Breast epithelium (tissue), 4 donors: ENCODE data around the gene ZNF541. TPM values are rescaled to one million over a fixed set of nuclear protein-coding genes. Genes with fewer than 3 reads are reported as not detected.
"Not testable (repeated sequence)": the region's sequence is repeated elsewhere in the genome, so short reads cannot be mapped to it uniquely, and the experiment has no call there.

Experiments
- DNase-seq, 2 donors: peaks; one replicate each; pipeline ENCODE4 v3.0.0-alpha.2; 2019; ENCODE audit warnings: low spot score in 2 of 2
- H3K27ac ChIP-seq, 2 donors: fragments of 200-600 bp; sonication (generic) in 1 of 2; one replicate each; pipeline ENCODE4 v1.5.1; 2016 to 2019; ENCODE audit warnings: mild to moderate bottlenecking in 1 of 2
- H3K27me3 ChIP-seq, 2 donors: fragments of 200-600 bp; sonication (generic) in 1 of 2; one replicate each; pipeline versions ENCODE4 v1.5.1 to v1.6.0; 2017 to 2019; ENCODE audit warnings: control low read depth in 1 of 2, mild to moderate bottlenecking in 1 of 2
- H3K36me3 ChIP-seq: fragments of 200-600 bp; one replicate; pipeline ENCODE4 v1.5.1; 2019
- H3K4me1 ChIP-seq, 2 donors: fragments of 200-600 bp; sonication (generic); one replicate each; pipeline ENCODE4 v1.5.1; 2016 to 2019; ENCODE audit warnings: control low read depth in 1 of 2
- H3K4me3 ChIP-seq, 3 donors: fragments of 200-600 bp; sonication (generic); 1 replicate in 2 of 3; 2 replicates in 1 of 3; pipeline ENCODE4 v1.5.1; 2016 to 2019; ENCODE audit warnings: mild to moderate bottlenecking in 3 of 3, moderate library complexity in 2 of 3
- H3K9me3 ChIP-seq, 2 donors: fragments of 200-600 bp; sonication (generic) in 1 of 2; one replicate each; pipeline ENCODE4 v1.5.1; 2016 to 2019; ENCODE audit warnings: control low read depth in 1 of 2
- CTCF ChIP-seq, 3 donors: fragments of 450-650 bp; IDR thresholded peaks; one replicate each; pipeline ENCODE4 v1.5.1; 2016 to 2017; ENCODE audit warnings: antibody characterized with exemption in 3 of 3, mild to moderate bottlenecking in 3 of 3, moderate library complexity in 3 of 3
- POLR2A ChIP-seq: fragments of 450-650 bp; IDR thresholded peaks from one replicate; pipeline ENCODE4 v1.6.1; 2016; ENCODE audit warnings: antibody characterized with exemption, mild to moderate bottlenecking, moderate library complexity
- POLR2AphosphoS5 ChIP-seq, 3 donors: sonication (generic); formaldehyde crosslinking; IDR thresholded peaks; one replicate each; pipeline ENCODE4 v1.6.1; 2017; ENCODE audit warnings: antibody characterized with exemption in 3 of 3
- intact Hi-C: fragments of 100-400 bp; cut with DNase I; formaldehyde crosslinking; loops from one replicate; pipeline ENCODE4 v1.15.1; 2023; ENCODE audit warnings: low total_unique reads
- total RNA-seq, 3 donors: library from RNA; depleted of rRNA; stranded (reverse); fragments of >200 nt; gene quantifications; one replicate each; pipeline ENCODE4 v1.1.0, GENCODE V29; 2016

The ZNF541 gene
- total RNA-seq, 3 donors from 2014 or later, result 0.15 to 1.4 TPM; not detected in 1

GRCh38 chr19:47598407-47599349 is 25.7 kb upstream of the ZNF541 start:
- Histone ChIP-seq H3K4me3 (peak overlapping the region; percentile 30 to 79 (median 65)), H3K27ac (peak overlapping the region; percentile 73 to 88), H3K9me3 (no peaks in the 10 kb centered on the region), H3K27me3 (no peaks in the 10 kb centered on the region), H3K36me3 (no peaks in the 10 kb centered on the region), H3K4me1 (no peaks in the 10 kb centered on the region)
- peak in 1 of 2 donors; percentile 69 for DNase-seq
- intact Hi-C loops, result no loop called here
- peak in 1 of 3 donors; percentile 10 for TF ChIP-seq POLR2AphosphoS5 (IDR thresholded peaks at IDR 0.05)
- no peak for TF ChIP-seq POLR2A
- no peak for TF ChIP-seq CTCF (IDR thresholded peaks at IDR 0.05)

- no peak for DNase-seq
- TF ChIP-seq POLR2A (no peak), POLR2AphosphoS5 (IDR thresholded peaks at IDR 0.05) (no peak), CTCF (IDR thresholded peaks at IDR 0.05) (no peak)
- intact Hi-C loops, result no loop called here
- Histone ChIP-seq H3K4me3 (no peak overlapping the region), H3K9me3 (no peaks in the 10 kb centered on the region), H3K36me3 (no peaks in the 10 kb centered on the region), H3K4me1 (no peaks in the 10 kb centered on the region), H3K27me3 (no peaks in the 10 kb centered on the region), H3K27ac (no peak overlapping the region)
These were observed 23.0 kb upstream of the ZNF541 start for GRCh38 chr19:47595944-47596343.

- intact Hi-C loops, result no loop called here
- Histone ChIP-seq H3K27ac (no peak overlapping the region), H3K27me3 (no peaks in the 10 kb centered on the region), H3K4me3 (no peak overlapping the region), H3K9me3 (no peaks in the 10 kb centered on the region), H3K36me3 (no peaks in the 10 kb centered on the region), H3K4me1 (no peaks in the 10 kb centered on the region)
- no peak for DNase-seq
- TF ChIP-seq CTCF (IDR thresholded peaks at IDR 0.05) (no peak), POLR2A (no peak), POLR2AphosphoS5 (IDR thresholded peaks at IDR 0.05) (no peak)
These were observed 20.9 kb upstream of the ZNF541 start for GRCh38 chr19:47593860-47594259.

- no peak for DNase-seq
- Histone ChIP-seq H3K4me3 (no peak overlapping the region), H3K36me3 (no peaks in the 10 kb centered on the region), H3K9me3 (no peaks in the 10 kb centered on the region), H3K27ac (peak overlapping the region in 1 of 2 donors; percentile 67), H3K27me3 (no peaks in the 10 kb centered on the region), H3K4me1 (no peaks in the 10 kb centered on the region)
- TF ChIP-seq POLR2AphosphoS5 (IDR thresholded peaks at IDR 0.05), result no peak
- no peak for TF ChIP-seq CTCF (IDR thresholded peaks at IDR 0.05)
- no peak for TF ChIP-seq POLR2A
- intact Hi-C loops, result no loop called here
These were observed 16.9 kb upstream of the ZNF541 start for GRCh38 chr19:47589824-47590223.

GRCh38 chr19:47587295-47587694 is 14.3 kb upstream of the ZNF541 start:
- intact Hi-C loops, result no loop called here
- Histone ChIP-seq H3K36me3 (no peaks in the 10 kb centered on the region), H3K4me3 (no peak overlapping the region), H3K27me3 (no peaks in the 10 kb centered on the region), H3K4me1 (no peaks in the 10 kb centered on the region), H3K27ac (no peak overlapping the region), H3K9me3 (no peaks in the 10 kb centered on the region)
- TF ChIP-seq POLR2A, result no peak
- no peak for DNase-seq

- H3K36me3 ChIP-seq, H3K27me3 ChIP-seq, H3K4me1 ChIP-seq, H3K27ac ChIP-seq, DNase-seq, H3K4me3 ChIP-seq, H3K9me3 ChIP-seq: not testable (repeated sequence)
- intact Hi-C loops, result loop anchor here (2.0 kb wide), 1 partner anchor 26 kb away; no protein-coding TSS in a partner anchor
These were observed 10.2 kb upstream of the ZNF541 start for GRCh38 chr19:47583161-47583560.
